Measurements from ENCODE around the gene HECW1. TPM values are rescaled to one million over a fixed set of nuclear protein-coding genes. Genes with fewer than 3 reads are reported as not detected.
A peak's percentile ranks its signal among the peaks of the same experiment; 100 is the strongest.

HECW1 gene
- total RNA-seq, 1 donor from 2014 or later: 68.7 TPM

DNA sequence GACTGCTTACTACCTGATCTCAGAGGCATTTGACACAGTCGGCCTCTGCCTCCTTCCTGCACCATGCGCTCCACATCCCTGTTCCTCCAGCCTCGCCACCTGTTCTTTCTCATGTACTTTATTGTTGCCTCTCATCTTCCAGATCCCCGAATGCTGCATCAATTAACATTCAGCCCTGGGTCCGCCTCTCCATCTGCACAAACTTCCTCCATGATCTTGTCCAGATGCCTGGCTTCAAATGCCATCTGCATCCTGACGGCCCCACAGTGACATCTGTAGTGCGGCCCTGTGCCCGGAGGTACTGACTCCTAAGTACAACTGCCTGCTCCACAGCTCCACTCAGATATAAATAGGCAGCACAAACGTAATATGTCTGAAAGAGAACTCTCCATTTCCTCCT lies 419.3 kb downstream of the HECW1 start:
- H3K4me1 Mint-ChIP-seq (ENCODE audit: low read depth, unreplicated experiment): peaks cover 8% of the 10 kb centered on the region
- no peaks in the 10 kb centered on the region for H3K9me3 Mint-ChIP-seq (ENCODE audit: unreplicated experiment)
- no peak overlapping the region for H3K4me3 Mint-ChIP-seq (ENCODE audit: unreplicated experiment)
- H3K27ac Mint-ChIP-seq (ENCODE audit: unreplicated experiment): no peak overlapping the region
- H3K27me3 Mint-ChIP-seq (ENCODE audit: unreplicated experiment): peaks cover 3% of the 10 kb centered on the region
- no peaks in the 10 kb centered on the region for H3K36me3 Mint-ChIP-seq (ENCODE audit: unreplicated experiment)
- peak; percentile 53 for DNase-seq
- TF ChIP-seq, protein P1, sequence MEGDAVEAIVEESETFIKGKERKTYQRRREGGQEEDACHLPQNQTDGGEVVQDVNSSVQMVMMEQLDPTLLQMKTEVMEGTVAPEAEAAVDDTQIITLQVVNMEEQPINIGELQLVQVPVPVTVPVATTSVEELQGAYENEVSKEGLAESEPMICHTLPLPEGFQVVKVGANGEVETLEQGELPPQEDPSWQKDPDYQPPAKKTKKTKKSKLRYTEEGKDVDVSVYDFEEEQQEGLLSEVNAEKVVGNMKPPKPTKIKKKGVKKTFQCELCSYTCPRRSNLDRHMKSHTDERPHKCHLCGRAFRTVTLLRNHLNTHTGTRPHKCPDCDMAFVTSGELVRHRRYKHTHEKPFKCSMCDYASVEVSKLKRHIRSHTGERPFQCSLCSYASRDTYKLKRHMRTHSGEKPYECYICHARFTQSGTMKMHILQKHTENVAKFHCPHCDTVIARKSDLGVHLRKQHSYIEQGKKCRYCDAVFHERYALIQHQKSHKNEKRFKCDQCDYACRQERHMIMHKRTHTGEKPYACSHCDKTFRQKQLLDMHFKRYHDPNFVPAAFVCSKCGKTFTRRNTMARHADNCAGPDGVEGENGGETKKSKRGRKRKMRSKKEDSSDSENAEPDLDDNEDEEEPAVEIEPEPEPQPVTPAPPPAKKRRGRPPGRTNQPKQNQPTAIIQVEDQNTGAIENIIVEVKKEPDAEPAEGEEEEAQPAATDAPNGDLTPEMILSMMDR (IDR thresholded peaks at IDR 0.05; ENCODE audit: partially characterized antibody, unreplicated experiment): no peak

DNA sequence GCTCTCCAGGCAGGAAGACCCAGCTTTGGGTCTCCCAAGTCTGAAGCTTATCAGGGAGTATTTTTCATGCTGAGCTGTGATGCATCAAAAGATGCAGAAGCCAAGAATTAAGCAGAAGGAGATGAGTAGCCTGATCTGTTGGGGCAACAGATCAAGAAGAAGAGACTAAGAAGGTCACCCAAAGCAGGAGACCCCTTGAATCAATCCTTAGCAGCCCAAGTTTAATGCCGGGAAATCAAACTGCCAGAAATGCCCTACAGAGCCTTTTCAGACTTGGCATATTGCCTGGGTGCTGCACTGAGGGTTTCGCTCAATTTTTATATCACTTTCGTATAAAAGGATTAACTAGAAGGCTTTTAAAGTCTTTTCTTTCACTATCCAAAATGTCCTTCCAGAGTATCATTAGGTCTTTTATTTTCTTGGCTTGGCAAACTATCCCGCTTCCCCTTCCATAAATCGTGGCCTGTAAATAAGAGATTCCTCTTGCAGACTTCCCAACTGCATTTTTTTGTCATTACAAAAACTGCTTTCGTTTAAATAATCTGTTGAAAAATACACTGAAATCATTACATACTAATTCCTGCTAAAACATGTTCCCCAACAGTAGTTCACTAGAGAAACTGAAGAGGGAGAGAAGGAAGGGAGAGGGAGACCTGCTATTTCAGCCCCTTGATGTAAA lies 421.5 kb downstream of the HECW1 start:
- no peaks in the 10 kb centered on the region for H3K9me3 Mint-ChIP-seq (ENCODE audit: unreplicated experiment)
- no peak overlapping the region for H3K4me3 Mint-ChIP-seq (ENCODE audit: unreplicated experiment)
- no peak for DNase-seq
- H3K27ac Mint-ChIP-seq (ENCODE audit: unreplicated experiment): no peak overlapping the region
- H3K36me3 Mint-ChIP-seq (ENCODE audit: unreplicated experiment): no peaks in the 10 kb centered on the region
- peaks cover 3% of the 10 kb centered on the region for H3K27me3 Mint-ChIP-seq (ENCODE audit: unreplicated experiment)
- H3K4me1 Mint-ChIP-seq (ENCODE audit: low read depth, unreplicated experiment): peaks cover 11% of the 10 kb centered on the region
- TF ChIP-seq, protein P1 (IDR thresholded peaks at IDR 0.05; ENCODE audit: partially characterized antibody, unreplicated experiment): no peak

DNA sequence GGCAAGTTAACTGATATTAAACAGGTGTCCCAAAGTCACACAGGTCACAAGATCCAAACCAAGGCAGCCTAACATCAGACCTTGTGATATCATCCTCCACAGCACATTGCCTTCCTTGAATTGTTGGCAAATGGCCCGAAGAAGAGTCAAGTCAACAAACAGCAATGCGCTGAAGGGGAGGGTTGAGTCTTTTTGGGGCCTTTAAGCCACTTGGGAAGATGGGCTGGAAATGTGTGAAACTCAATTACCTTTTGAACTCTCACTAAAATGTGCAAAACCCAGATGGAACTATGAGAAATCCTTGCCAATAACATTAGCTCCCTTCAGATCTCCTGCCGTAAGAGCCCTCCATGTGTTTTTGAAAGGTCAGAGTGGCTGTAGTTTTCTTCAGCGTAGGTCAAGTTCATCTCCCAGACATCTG lies 422.6 kb downstream of the HECW1 start:
- no peak overlapping the region for H3K4me3 Mint-ChIP-seq (ENCODE audit: unreplicated experiment)
- H3K36me3 Mint-ChIP-seq (ENCODE audit: unreplicated experiment): no peaks in the 10 kb centered on the region
- no peaks in the 10 kb centered on the region for H3K9me3 Mint-ChIP-seq (ENCODE audit: unreplicated experiment)
- H3K27me3 Mint-ChIP-seq (ENCODE audit: unreplicated experiment): no peaks in the 10 kb centered on the region
- TF ChIP-seq, protein P1 (IDR thresholded peaks at IDR 0.05; ENCODE audit: partially characterized antibody, unreplicated experiment): no peak
- no peak for DNase-seq
- H3K4me1 Mint-ChIP-seq (ENCODE audit: low read depth, unreplicated experiment): peaks cover 7% of the 10 kb centered on the region
- no peak overlapping the region for H3K27ac Mint-ChIP-seq (ENCODE audit: unreplicated experiment)

DNA sequence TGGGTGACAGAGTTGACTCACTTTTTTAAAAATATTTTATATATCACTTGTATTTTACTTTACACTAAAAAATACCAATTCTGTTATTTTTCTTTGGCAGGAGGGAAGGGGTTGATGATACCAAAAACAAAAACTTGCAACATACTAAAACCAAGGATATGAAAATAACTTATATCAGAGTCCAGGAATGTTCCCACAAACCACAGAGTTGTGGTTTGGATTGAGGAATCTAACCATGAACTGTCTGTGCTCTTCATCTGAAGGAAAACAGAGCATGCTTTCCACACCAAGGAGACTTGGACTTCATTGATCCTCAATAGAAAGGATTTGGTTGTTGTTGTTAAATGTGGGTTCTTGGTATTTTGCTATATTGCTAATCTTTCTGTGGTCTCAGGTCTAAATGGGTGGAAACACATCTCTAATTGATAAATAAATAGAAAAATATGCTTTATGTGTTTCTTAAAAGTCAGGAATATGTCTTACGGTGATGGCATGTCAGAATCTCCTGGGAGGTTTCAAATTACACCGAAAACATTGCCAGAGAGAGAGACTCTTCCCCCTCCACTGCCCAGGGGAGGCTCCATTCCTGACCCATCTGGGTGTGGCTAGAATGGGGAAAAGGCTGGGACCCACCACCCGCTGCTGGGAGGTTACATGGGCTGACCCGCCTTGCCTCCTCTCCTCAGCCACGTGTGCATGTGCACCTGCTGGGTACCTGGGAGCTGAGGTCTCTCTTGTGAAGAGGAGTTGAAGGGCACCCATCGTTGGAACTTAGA lies 423.6 kb downstream of the HECW1 start:
- Mint-ChIP-seq H3K4me1 (ENCODE audit: low read depth, unreplicated experiment) (peaks cover 7% of the 10 kb centered on the region), H3K9me3 (ENCODE audit: unreplicated experiment) (no peaks in the 10 kb centered on the region), H3K27ac (ENCODE audit: unreplicated experiment) (no peak overlapping the region), H3K4me3 (ENCODE audit: unreplicated experiment) (no peak overlapping the region), H3K27me3 (ENCODE audit: unreplicated experiment) (no peaks in the 10 kb centered on the region), H3K36me3 (ENCODE audit: unreplicated experiment) (peaks cover under 1% of the 10 kb centered on the region)
- TF ChIP-seq, protein P1 (IDR thresholded peaks at IDR 0.05; ENCODE audit: partially characterized antibody, unreplicated experiment): no peak
- no peak for DNase-seq

DNA sequence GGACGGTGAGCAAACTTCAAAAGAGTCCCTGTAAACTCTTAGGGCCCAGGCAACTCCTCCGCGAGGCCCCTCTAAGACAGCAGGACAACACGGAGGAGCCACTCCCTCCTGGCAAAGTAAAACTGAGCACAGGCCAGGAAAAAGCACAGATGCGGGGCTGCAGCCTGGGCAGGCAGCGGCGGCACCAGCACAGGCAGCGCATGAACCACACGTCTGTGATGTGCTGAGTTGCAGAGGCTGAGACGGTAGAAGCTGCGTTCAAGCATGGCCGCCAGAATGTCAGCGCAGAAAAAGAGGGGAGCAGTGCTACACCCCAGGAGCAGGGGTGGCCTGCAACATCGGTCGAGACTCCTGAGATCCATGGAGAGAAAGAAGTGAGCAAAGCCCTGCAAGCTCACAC lies 424.3 kb downstream of the HECW1 start:
- H3K4me3 Mint-ChIP-seq (ENCODE audit: unreplicated experiment): no peak overlapping the region
- H3K4me1 Mint-ChIP-seq (ENCODE audit: low read depth, unreplicated experiment): peaks cover 7% of the 10 kb centered on the region
- no peaks in the 10 kb centered on the region for H3K27me3 Mint-ChIP-seq (ENCODE audit: unreplicated experiment)
- no peak overlapping the region for H3K27ac Mint-ChIP-seq (ENCODE audit: unreplicated experiment)
- H3K36me3 Mint-ChIP-seq (ENCODE audit: unreplicated experiment): peaks cover 4% of the 10 kb centered on the region
- TF ChIP-seq, protein P1 (IDR thresholded peaks at IDR 0.05; ENCODE audit: partially characterized antibody, unreplicated experiment): no peak
- no peak for DNase-seq
- no peaks in the 10 kb centered on the region for H3K9me3 Mint-ChIP-seq (ENCODE audit: unreplicated experiment)

All from glutamatergic neuron (in vitro differentiated cells).